Activated CD8-positive, alpha-beta memory T cell treated with anti-CD3 and anti-CD28 coated beads, Interleukin-2, amount 50 U/mL, for 1 hour (primary cell): ENCODE results near the gene LEAP2.
"Not testable (repeated sequence)": the region's sequence is repeated elsewhere in the genome, so short reads cannot be mapped to it uniquely, and the experiment has no call there.

ENCODE experiments used
- DNase-seq: peaks from one replicate; pipeline ENCODE4 v3.0.0-alpha.2; 2020; ENCODE audit errors: extremely low read depth

Gene LEAP2

GRCh38 chr5:132840896-132841295 lies 32.6 kb upstream of the LEAP2 start:
- no peak for DNase-seq

GRCh38 chr5:132841305-132841704 lies 32.2 kb upstream of the LEAP2 start:
- no peak for DNase-seq

- no peak for DNase-seq
These were observed 25.2 kb upstream of the LEAP2 start for GRCh38 chr5:132848270-132848669.

- DNase-seq: no peak
These were observed 24.1 kb upstream of the LEAP2 start for GRCh38 chr5:132849347-132849746.

- no peak for DNase-seq
These were observed 23.4 kb upstream of the LEAP2 start for GRCh38 chr5:132850066-132850465.

- no peak for DNase-seq
These were observed 20.1 kb upstream of the LEAP2 start for GRCh38 chr5:132853323-132853722.

- DNase-seq: no peak
These were observed 19.7 kb upstream of the LEAP2 start for GRCh38 chr5:132853790-132854189.

- DNase-seq: no peak
These were observed 19.2 kb upstream of the LEAP2 start for GRCh38 chr5:132854301-132854700.

GRCh38 chr5:132854992-132855391 lies 18.5 kb upstream of the LEAP2 start:
- DNase-seq: not testable (repeated sequence)

GRCh38 chr5:132856011-132856410 lies 17.5 kb upstream of the LEAP2 start:
- DNase-seq: no peak

- no peak for DNase-seq
These were observed 13.5 kb upstream of the LEAP2 start for GRCh38 chr5:132859889-132860437.

GRCh38 chr5:132860742-132861141 lies 12.7 kb upstream of the LEAP2 start:
- DNase-seq: no peak

GRCh38 chr5:132865668-132866341 lies 7.7 kb upstream of the LEAP2 start:
- DNase-seq: no peak

GRCh38 chr5:132866342-132867045 lies 7.0 kb upstream of the LEAP2 start, which contains the start of the genes GDF9 and UQCRQ:
GDF9 (minus strand) TSS chr5:132866469; CDS start chr5:132864533, 1,936 bp downstream.
UQCRQ (plus strand) TSS chr5:132866642; CDS start chr5:132866882, 240 bp downstream.
- DNase-seq: peak; percentile 93

GRCh38 chr5:132867046-132867451 lies 6.4 kb upstream of the LEAP2 start:
- DNase-seq: no peak

GRCh38 chr5:132868754-132869153 lies 4.7 kb upstream of the LEAP2 start:
- DNase-seq: no peak

- DNase-seq: no peak
These were observed 2.7 kb upstream of the LEAP2 start for GRCh38 chr5:132870801-132871200.

- no peak for DNase-seq
These were observed 1.8 kb upstream of the LEAP2 start for GRCh38 chr5:132871459-132872284.

GRCh38 chr5:132872788-132873118 lies 715 bp upstream of the LEAP2 start:
- DNase-seq: no peak

GRCh38 chr5:132873930-132874271 lies 433 bp downstream of the LEAP2 start:
- DNase-seq: no peak

GRCh38 chr5:132876020-132876759 lies 2.7 kb downstream of the LEAP2 start:
- no peak for DNase-seq

- no peak for DNase-seq
These were observed 4.0 kb downstream of the LEAP2 start for GRCh38 chr5:132877466-132877865.
